Measurements from ENCODE around the gene FRYL. TPM values are rescaled to one million over a fixed set of nuclear protein-coding genes. Genes with fewer than 3 reads are reported as not detected.
A peak's percentile ranks its signal among the peaks of the same experiment; 100 is the strongest.

FRYL gene
- total RNA-seq, 1 donor from 2014 or later: 69.6 TPM

DNA sequence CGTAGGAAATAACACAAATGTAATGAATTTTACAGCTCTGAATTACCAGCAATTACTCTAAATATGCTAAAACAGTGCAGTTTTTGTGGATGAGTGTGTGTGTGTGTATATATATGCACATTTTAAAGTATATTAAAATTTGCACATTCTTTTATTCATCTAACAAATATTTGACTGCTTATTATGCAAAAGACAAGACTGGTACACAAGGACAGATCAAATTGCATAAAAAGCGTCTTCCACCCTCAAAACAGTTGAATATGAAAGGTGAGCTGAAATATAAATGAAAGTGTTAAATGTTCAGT lies 276.1 kb downstream of the FRYL start:
- no peak overlapping the region for H3K4me3 Mint-ChIP-seq (ENCODE audit: low read depth)
- no peak overlapping the region for H3K27ac Mint-ChIP-seq
- H3K27me3 Mint-ChIP-seq (ENCODE audit: low read depth): no peaks in the 10 kb centered on the region
- H3K36me3 Mint-ChIP-seq (ENCODE audit: low read depth): peaks cover 54% of the 10 kb centered on the region
- no peak for DNase-seq (ENCODE audit: low spot score)
- H3K4me1 Mint-ChIP-seq (ENCODE audit: low read depth): peaks cover 12% of the 10 kb centered on the region
- H3K9me3 Mint-ChIP-seq: no peaks in the 10 kb centered on the region
- intact Hi-C loops (cut with micrococcal nuclease): no loop called here

DNA sequence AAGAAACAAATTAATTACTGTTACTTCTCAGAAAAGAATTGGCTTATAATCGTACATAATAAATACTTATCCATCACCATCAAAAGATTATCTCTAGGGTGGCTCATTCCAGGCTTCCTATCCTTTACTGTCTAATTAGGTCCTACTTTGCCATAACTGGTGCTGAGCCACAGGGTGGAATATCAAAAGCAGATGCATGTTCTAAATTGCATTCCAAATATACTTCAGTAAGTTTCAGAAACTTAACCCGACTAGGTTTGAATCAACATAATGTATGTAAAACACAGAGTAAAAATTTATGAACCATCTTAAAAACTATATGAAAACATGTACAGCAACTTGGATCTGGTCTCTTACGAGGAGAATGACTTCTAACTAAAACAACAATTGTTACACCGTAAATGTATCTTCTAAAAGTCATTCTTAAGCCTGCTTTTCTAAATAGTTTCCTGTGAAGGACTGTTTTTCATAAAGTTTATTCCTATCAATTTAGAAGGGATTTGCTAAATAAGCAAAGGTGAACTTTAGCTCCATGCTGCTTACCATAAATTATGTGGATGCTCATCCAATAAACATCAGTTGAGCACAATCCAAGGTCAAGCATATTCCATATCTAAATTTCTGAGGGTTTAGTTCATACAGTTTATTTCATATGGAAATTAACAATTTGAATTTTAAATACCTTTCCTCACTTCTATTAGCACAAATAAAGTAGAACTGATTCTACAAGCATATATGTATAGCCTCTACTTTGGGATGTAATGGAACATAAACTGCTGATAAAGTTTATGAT lies 276.6 kb downstream of the FRYL start:
- intact Hi-C loops (cut with micrococcal nuclease): no loop called here
- H3K4me1 Mint-ChIP-seq (ENCODE audit: low read depth): peaks cover 12% of the 10 kb centered on the region
- no peak for DNase-seq (ENCODE audit: low spot score)
- no peak overlapping the region for H3K27ac Mint-ChIP-seq
- no peaks in the 10 kb centered on the region for H3K9me3 Mint-ChIP-seq
- peaks cover 54% of the 10 kb centered on the region for H3K36me3 Mint-ChIP-seq (ENCODE audit: low read depth)
- H3K4me3 Mint-ChIP-seq (ENCODE audit: low read depth): no peak overlapping the region
- H3K27me3 Mint-ChIP-seq (ENCODE audit: low read depth): no peaks in the 10 kb centered on the region

DNA sequence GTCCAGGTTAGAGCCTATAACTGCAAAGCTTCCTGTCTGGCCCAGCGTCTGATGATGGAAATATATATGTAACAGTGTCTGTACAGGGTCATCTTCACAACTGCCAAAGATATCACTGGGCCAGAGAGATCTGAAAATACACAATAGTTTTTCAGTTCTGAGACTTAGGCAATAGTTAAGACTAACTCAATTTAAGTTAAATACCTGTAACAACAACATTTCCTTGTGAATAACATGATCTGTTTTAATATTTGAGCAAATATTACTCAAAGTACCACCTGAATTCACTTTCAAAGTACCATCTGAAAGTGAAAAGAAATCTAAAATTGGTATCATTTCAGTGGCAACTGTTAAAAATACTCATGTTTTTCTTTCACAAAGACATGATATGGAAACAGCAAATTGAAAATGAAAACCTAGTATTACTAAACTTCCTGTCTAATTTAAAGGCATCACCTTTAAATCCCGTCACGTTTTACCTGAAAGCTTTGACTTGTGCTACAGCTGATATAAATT lies 280.5 kb downstream of the FRYL start:
- Mint-ChIP-seq H3K4me3 (ENCODE audit: low read depth) (no peak overlapping the region), H3K4me1 (ENCODE audit: low read depth) (peaks cover 12% of the 10 kb centered on the region), H3K27me3 (ENCODE audit: low read depth) (no peaks in the 10 kb centered on the region), H3K9me3 (no peaks in the 10 kb centered on the region), H3K36me3 (ENCODE audit: low read depth) (peaks cover 44% of the 10 kb centered on the region), H3K27ac (no peak overlapping the region)
- intact Hi-C loops (cut with micrococcal nuclease): no loop called here
- DNase-seq (ENCODE audit: low spot score): no peak

DNA sequence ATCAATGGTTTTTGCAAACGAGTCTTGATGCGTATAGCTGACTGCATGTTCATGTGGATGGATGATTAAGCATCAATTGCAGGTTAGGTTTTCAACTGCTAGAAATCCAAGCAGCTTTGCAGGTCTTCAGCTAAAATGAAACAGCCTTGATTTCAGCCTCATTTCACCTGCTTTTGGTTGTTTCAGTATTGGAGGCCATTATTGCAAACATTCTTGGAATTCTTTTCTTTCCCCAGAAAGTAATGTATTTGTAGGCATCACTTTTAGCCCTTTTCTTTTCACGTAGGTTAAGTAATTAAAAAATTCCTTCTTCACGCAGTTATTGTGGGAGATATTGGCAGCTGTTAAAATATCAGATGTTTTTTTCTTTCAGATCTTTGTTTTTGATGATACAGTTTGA lies 281.2 kb downstream of the FRYL start:
- Mint-ChIP-seq H3K27ac (no peak overlapping the region), H3K4me1 (ENCODE audit: low read depth) (peaks cover 7% of the 10 kb centered on the region), H3K9me3 (no peaks in the 10 kb centered on the region), H3K36me3 (ENCODE audit: low read depth) (peaks cover 41% of the 10 kb centered on the region), H3K27me3 (ENCODE audit: low read depth) (peaks cover 5% of the 10 kb centered on the region), H3K4me3 (ENCODE audit: low read depth) (no peak overlapping the region)
- intact Hi-C loops (cut with micrococcal nuclease): no loop called here
- DNase-seq (ENCODE audit: low spot score): no peak

DNA sequence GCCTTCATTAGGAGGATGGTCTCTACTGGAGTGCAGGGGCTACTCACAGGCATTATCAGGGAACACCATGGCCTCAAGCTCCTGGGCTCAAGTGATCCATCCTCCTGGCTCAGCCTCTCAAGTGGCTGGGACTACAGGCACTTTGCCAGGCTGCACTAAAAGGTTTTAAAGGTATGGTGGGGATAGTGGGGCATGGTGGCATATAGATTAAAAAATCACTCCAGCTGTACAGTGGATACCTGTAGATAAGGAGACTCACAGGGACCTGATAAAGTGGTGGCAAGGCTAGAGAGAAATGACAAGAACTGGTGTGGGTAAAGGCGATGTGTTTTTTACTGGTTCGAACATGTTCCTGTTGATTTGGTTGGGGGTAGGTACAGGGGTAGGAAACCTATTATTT lies 284.1 kb downstream of the FRYL start:
- Mint-ChIP-seq H3K36me3 (ENCODE audit: low read depth) (peaks cover 26% of the 10 kb centered on the region), H3K27ac (no peak overlapping the region), H3K9me3 (no peaks in the 10 kb centered on the region), H3K4me3 (ENCODE audit: low read depth) (no peak overlapping the region), H3K4me1 (ENCODE audit: low read depth) (peaks cover 5% of the 10 kb centered on the region), H3K27me3 (ENCODE audit: low read depth) (peaks cover 26% of the 10 kb centered on the region)
- intact Hi-C loops (cut with micrococcal nuclease): no loop called here
- no peak for DNase-seq (ENCODE audit: low spot score)

DNA sequence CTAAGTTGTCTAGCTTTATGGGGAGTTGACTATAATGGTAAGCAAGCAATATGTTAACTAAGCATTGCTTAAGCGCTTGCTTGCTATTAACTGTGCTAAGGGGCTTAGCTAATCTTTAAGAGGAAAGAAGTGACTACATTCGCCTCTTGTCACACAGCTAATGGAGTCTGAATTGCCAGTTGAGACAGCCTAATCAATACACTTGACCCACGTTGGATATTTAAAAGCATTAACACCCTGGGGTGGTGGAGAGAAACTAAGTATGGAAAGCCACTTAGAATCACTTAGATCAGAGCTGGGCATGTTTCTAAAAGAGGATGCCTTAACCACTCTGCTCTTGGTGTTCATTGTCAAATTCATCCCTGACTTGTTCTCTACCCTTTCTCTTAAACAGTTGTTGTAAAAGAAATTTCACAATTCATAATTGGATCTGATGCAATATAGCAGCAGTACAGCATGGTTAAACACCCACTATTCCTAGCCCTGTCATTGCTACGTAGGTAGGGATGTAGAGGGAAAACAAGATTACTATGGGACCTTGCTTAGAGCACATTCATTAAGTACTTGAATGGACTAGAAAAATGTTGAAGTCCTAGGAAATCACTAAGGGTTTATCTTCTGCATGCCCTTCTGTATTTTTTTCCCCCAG lies 286.5 kb downstream of the FRYL start:
- Mint-ChIP-seq H3K4me1 (ENCODE audit: low read depth) (peaks cover 2% of the 10 kb centered on the region), H3K36me3 (ENCODE audit: low read depth) (peaks cover 7% of the 10 kb centered on the region), H3K4me3 (ENCODE audit: low read depth) (no peak overlapping the region), H3K27ac (no peak overlapping the region), H3K9me3 (no peaks in the 10 kb centered on the region), H3K27me3 (ENCODE audit: low read depth) (peaks cover 40% of the 10 kb centered on the region)
- no peak for DNase-seq (ENCODE audit: low spot score)
- intact Hi-C loops (cut with micrococcal nuclease): no loop called here

DNA sequence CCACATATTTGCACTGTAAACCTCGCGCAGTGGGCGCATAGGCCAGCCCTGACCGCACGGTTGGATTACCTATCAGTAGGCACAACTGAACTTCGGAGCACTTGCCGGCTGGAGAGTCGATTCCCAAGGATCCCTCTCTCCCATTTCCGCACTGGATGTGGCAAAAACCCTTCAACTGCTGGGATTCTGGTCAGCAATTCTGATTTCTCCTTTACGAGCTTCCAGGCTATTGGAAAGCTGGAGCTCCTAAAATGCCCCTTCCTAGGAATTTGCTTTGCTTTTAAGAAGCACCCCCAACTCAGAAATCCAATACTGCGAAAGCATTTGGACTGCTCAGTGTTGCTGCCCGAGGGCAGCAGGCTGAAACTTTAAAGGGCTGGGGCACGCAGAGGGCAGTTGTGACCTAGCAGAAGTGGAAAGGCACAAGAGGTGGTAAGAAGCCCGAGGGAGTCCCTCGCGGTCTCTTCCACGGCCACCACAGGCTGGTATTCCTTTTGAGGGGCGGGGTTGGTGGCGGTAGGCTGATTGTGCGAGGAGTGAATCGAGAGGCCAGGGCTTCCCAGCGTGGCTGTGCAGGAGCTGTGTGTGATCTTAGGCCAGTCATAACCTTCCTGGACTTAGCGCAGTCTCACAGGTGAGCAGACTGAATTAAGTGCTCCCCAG lies 288.4 kb downstream of the FRYL start:
- no peak for DNase-seq (ENCODE audit: low spot score)
- H3K9me3 Mint-ChIP-seq: no peaks in the 10 kb centered on the region
- intact Hi-C loops (cut with micrococcal nuclease): no loop called here
- H3K27ac Mint-ChIP-seq: no peak overlapping the region
- peaks cover 3% of the 10 kb centered on the region for H3K36me3 Mint-ChIP-seq (ENCODE audit: low read depth)
- peaks cover 55% of the 10 kb centered on the region for H3K27me3 Mint-ChIP-seq (ENCODE audit: low read depth)
- no peak overlapping the region for H3K4me3 Mint-ChIP-seq (ENCODE audit: low read depth)
- peaks cover 2% of the 10 kb centered on the region for H3K4me1 Mint-ChIP-seq (ENCODE audit: low read depth)

DNA sequence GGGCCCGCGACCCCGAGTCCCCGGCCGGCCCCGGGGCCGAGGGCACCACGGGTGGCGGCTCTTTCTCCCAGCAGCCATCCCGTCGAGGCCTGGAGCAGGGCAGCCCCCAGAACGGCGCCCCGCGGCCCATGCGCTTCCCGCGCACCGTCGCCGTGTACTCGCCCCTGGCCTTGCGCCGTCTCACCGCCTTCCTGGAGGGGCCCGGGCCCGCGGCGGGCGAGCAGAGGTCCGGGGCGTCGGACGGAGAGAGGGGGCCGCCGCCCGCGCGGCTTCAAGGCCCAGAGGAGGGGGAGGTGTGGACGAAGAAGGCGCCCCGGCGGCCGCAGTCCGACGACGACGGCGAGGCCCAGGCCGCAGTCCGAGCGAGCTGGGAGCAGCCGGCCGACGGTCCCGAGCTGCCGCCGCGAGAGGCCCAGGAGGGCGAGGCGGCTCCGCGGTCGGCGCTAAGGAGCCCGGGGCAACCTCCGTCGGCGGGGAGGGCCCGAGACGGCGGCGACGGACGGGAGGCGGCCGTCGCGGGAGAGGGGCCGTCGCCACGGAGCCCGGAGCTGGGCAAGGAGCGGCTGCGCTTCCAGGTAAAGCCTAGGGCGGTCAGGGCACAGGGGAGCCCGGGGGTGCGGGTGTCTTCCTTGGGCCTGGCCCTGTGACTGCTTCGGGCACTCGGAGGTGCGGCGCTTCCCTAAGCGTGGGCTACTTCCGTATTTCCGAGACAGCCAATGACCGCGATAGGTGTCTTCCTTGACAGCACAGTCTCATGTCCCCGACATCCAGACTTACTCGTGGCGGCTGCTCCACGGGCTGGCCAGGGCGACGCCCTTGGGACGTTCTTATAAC lies 289.2 kb downstream of the FRYL start:
- no peak for DNase-seq (ENCODE audit: low spot score)
- H3K36me3 Mint-ChIP-seq (ENCODE audit: low read depth): peaks cover 3% of the 10 kb centered on the region
- peaks cover 2% of the 10 kb centered on the region for H3K4me1 Mint-ChIP-seq (ENCODE audit: low read depth)
- H3K9me3 Mint-ChIP-seq: no peaks in the 10 kb centered on the region
- intact Hi-C loops (cut with micrococcal nuclease): no loop called here
- peaks cover 58% of the 10 kb centered on the region for H3K27me3 Mint-ChIP-seq (ENCODE audit: low read depth)
- no peak overlapping the region for H3K27ac Mint-ChIP-seq
- H3K4me3 Mint-ChIP-seq (ENCODE audit: low read depth): no peak overlapping the region

DNA sequence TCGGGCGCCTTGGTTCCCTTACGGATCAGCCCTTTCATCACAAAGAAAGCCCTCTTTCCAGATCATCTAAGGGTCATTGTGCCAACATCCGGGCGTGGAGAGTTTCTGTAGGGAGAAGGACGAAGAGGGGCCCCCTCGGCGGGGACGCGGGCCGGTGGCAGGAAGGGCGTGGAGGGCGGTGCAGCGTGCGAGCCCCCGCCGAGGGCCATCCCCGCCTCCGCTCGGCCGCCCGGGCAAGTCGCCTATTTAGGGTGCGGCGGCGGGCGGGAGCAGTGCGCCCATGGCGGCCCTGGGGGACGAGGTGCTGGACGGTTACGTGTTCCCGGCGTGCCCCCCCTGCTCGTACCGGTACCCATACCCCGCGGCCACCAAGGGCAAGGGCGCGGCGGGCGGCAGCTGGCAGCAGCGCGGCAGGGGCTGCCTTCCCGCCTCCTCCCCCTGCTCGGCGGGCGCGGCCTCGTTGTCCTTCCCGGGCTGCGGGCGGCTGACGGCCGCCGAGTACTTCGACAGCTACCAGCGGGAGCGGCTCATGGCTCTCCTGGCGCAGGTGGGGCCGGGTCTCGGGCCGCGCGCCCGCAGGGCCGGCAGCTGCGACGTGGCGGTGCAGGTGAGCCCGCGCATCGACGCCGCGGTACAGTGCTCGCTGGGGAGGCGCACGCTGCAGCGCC lies 289.9 kb downstream of the FRYL start, which contains the start of gene ZAR1:
TSS of gene ZAR1 (plus strand) at position 241 of the 668 bp plus-strand sequence. CDS start at position 281, 40 bp downstream.
- Mint-ChIP-seq H3K4me3 (ENCODE audit: low read depth) (no peak within 1 kb of the TSS), H3K27me3 (ENCODE audit: low read depth) (peaks cover 64% of the 10 kb centered on the region), H3K9me3 (no peaks in the 10 kb centered on the region), H3K27ac (no peak within 1 kb of the TSS), H3K36me3 (ENCODE audit: low read depth) (no peaks in the 10 kb centered on the region), H3K4me1 (ENCODE audit: low read depth) (peaks cover 2% of the 10 kb centered on the region)
- DNase-seq (ENCODE audit: low spot score): no peak
- intact Hi-C loops (cut with micrococcal nuclease): no loop called here

DNA sequence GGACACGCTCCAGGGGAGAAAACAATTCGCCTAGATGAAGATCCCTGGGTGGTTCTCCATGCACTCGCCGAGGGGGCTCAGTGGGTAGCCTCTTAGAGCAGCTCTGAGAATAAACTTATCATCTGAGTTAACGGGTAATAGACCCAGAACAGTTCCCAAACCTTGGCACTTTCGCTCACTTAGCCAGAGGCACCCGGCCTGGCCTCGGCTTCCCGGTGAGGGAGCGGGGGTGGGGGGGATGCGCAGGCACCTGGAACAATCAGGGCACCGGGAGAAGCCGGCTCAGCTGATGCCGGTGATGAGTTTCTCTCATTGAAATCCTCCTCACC lies 290.4 kb downstream of the FRYL start:
- Mint-ChIP-seq H3K36me3 (ENCODE audit: low read depth) (no peaks in the 10 kb centered on the region), H3K4me3 (ENCODE audit: low read depth) (no peak overlapping the region), H3K9me3 (no peaks in the 10 kb centered on the region), H3K4me1 (ENCODE audit: low read depth) (peaks cover 2% of the 10 kb centered on the region), H3K27me3 (ENCODE audit: low read depth) (peaks cover 69% of the 10 kb centered on the region), H3K27ac (no peak overlapping the region)
- intact Hi-C loops (cut with micrococcal nuclease): no loop called here
- no peak for DNase-seq (ENCODE audit: low spot score)

DNA sequence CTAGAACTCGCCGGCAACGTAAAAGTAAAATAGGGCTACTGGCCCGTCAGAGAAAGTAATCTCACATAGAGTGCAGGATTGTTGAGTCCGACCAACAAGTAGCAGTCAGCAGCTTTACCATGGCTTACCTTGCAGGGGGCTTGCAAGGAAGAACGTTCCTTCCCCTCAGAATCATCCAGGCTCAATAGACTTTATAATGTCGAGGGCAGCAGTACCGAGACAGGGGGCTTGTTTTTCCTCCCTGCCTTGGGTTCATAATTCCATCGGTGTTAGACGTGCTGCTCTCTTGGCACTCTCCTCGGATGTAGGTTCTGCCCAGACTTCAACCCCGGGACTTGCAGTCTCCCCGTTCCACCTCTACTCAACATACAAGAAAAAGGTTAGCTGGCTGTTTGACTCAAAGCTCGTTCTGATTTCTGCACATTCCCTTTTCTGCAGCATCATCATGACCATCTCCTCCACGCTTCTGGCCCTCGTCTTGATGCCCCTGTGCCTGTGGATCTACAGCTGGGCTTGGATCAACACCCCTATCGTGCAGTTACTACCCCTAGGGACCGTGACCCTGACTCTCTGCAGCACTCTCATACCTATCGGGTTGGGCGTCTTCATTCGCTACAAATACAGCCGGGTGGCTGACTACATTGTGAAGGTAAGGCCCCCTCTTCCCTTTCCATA lies 295.4 kb downstream of the FRYL start:
- peak overlapping the region; percentile 17 for H3K4me3 Mint-ChIP-seq (ENCODE audit: low read depth)

More for the DNA sequence above, 295.4 kb downstream of the FRYL start:
- H3K27ac Mint-ChIP-seq: no peak overlapping the region
- intact Hi-C loops (cut with micrococcal nuclease): no loop called here
- no peaks in the 10 kb centered on the region for H3K36me3 Mint-ChIP-seq (ENCODE audit: low read depth)
- H3K27me3 Mint-ChIP-seq (ENCODE audit: low read depth): peaks cover 76% of the 10 kb centered on the region
- peaks cover 5% of the 10 kb centered on the region for H3K4me1 Mint-ChIP-seq (ENCODE audit: low read depth)
- no peaks in the 10 kb centered on the region for H3K9me3 Mint-ChIP-seq
- no peak for DNase-seq (ENCODE audit: low spot score)

Measured in activated T-helper 2 cell treated with anti-CD3 and anti-CD28 coated beads, Interferon-gamma antibody, Interleukin-2, Interleukin-4, amounts not matched to agents 10 μg/mL and 5 μg/mL and 100 μg/mL, durations not matched to agents 14 hours and 24 hours and 36 hours (primary cell).